Measurements from ENCODE around the gene AATK. TPM values are rescaled to one million over a fixed set of nuclear protein-coding genes. Genes with fewer than 3 reads are reported as not detected.

Gene AATK
- total and polyA plus RNA-seq, 2 of the 13 experiments (the other 11 are each of a cell fraction or from before 2014, with no cell fraction given) = 2.9 to 8.4 TPM

DNA sequence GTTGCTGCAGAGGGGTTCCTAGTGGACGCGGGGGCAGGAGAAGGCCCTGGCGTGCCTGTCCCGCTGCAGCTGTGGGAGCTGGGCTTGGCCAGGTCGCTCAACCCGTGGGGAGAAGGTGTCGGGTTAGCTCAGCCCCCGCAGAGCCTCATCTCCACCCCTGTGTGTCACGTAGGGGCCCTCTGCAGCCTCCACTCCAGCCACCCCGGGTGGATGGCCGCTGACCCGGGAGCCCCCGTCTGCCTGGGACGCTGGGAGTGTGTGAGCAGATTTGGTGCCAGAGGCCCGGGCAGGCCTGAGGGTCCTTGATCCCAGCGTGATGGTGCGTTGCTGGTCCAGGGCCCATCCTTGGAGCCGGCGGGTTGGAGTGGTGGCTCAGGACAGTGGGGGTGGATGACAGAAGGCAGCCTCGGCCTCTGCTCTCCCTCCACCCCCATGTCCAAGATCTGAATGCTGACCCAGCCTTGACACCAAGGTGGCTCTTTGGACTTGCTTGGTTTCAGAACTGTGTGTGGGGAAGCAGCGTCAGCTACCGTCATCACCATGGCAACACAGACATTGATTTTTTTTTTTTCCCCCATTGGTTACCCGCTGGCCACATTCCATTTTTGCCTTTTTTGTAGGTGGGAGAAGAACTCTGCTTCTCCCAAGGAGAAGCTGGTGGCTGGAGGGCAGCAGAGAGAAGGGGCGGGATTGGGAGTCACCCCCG is 95.3 kb downstream of the AATK start (continued):
- TF ChIP-seq ZNF546 (CRISPR knock-in tag; conservative IDR thresholded peaks at IDR 0.05) (no peak), MAFK (conservative IDR thresholded peaks at IDR 0.05 in 1 of 2, IDR thresholded peaks at IDR 0.05 in 1 of 2; ENCODE audit: low read length in 2 of 2) (no peak), ZNF569 (CRISPR knock-in tag; IDR thresholded peaks at IDR 0.05; ENCODE audit: borderline replicate concordance) (no peak), ZNF782 (CRISPR knock-in tag; IDR thresholded peaks at IDR 0.05; ENCODE audit: borderline replicate concordance) (no peak), ZFP62 (CRISPR knock-in tag; IDR thresholded peaks at IDR 0.05) (no peak), GATAD1 (CRISPR knock-in tag; IDR thresholded peaks at IDR 0.05) (no peak), REXO4 (CRISPR knock-in tag; IDR thresholded peaks at IDR 0.05; ENCODE audit: borderline replicate concordance) (no peak), ZFP82 (CRISPR knock-in tag; IDR thresholded peaks at IDR 0.05; ENCODE audit: borderline replicate concordance) (no peak), HNRNPK (IDR thresholded peaks at IDR 0.05; ENCODE audit: low read depth, low read length, poor library complexity, severe bottlenecking) (no peak), KLF9 (CRISPR knock-in tag; IDR thresholded peaks at IDR 0.05; ENCODE audit: low read depth) (no peak), NCOR1 (IDR thresholded peaks at IDR 0.05; ENCODE audit: borderline replicate concordance, low read length) (no peak), SP2 (CRISPR knock-in tag; IDR thresholded peaks at IDR 0.05) (no peak), NFATC3 (CRISPR knock-in tag; IDR thresholded peaks at IDR 0.05) (no peak), EZH2 (conservative IDR thresholded peaks at IDR 0.05; ENCODE audit: low read depth, low read length) (no peak), SNAI1 (CRISPR knock-in tag; IDR thresholded peaks at IDR 0.05; ENCODE audit: borderline replicate concordance) (no peak), YEATS2 (CRISPR knock-in tag; IDR thresholded peaks at IDR 0.05; ENCODE audit: borderline replicate concordance) (no peak), ZNF451 (CRISPR knock-in tag; IDR thresholded peaks at IDR 0.05) (no peak), DR1 (CRISPR knock-in tag; IDR thresholded peaks at IDR 0.05) (no peak), JDP2 (CRISPR knock-in tag; IDR thresholded peaks at IDR 0.05; ENCODE audit: borderline replicate concordance) (no peak), ATAD3A (CRISPR knock-in tag; IDR thresholded peaks at IDR 0.05) (no peak), REPIN1 (CRISPR knock-in tag; IDR thresholded peaks at IDR 0.05; ENCODE audit: borderline replicate concordance, low read depth) (no peak), ZFP41 (CRISPR knock-in tag; IDR thresholded peaks at IDR 0.05; ENCODE audit: borderline replicate concordance) (no peak), SMAD9 (CRISPR knock-in tag; IDR thresholded peaks at IDR 0.05) (no peak), SYNCRIP (IDR thresholded peaks at IDR 0.05; ENCODE audit: insufficient read depth, low read depth, low read length) (no peak), SMARCE1 (IDR thresholded peaks at IDR 0.05; ENCODE audit: borderline replicate concordance) (no peak), ZBTB42 (CRISPR knock-in tag; IDR thresholded peaks at IDR 0.05) (no peak), CBX5 (CRISPR knock-in tag; IDR thresholded peaks at IDR 0.05; ENCODE audit: borderline replicate concordance) (no peak), RFXAP (CRISPR knock-in tag; IDR thresholded peaks at IDR 0.05; ENCODE audit: borderline replicate concordance) (no peak), KLF6 (CRISPR knock-in tag; IDR thresholded peaks at IDR 0.05) (no peak)
- TF ChIP-seq, protein P1, sequence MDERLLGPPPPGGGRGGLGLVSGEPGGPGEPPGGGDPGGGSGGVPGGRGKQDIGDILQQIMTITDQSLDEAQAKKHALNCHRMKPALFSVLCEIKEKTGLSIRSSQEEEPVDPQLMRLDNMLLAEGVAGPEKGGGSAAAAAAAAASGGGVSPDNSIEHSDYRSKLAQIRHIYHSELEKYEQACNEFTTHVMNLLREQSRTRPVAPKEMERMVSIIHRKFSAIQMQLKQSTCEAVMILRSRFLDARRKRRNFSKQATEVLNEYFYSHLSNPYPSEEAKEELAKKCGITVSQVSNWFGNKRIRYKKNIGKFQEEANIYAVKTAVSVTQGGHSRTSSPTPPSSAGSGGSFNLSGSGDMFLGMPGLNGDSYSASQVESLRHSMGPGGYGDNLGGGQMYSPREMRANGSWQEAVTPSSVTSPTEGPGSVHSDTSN (CRISPR knock-in tag; IDR thresholded peaks at IDR 0.05) = no peak
- TF ChIP-seq, protein P2, sequence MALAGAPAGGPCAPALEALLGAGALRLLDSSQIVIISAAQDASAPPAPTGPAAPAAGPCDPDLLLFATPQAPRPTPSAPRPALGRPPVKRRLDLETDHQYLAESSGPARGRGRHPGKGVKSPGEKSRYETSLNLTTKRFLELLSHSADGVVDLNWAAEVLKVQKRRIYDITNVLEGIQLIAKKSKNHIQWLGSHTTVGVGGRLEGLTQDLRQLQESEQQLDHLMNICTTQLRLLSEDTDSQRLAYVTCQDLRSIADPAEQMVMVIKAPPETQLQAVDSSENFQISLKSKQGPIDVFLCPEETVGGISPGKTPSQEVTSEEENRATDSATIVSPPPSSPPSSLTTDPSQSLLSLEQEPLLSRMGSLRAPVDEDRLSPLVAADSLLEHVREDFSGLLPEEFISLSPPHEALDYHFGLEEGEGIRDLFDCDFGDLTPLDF (CRISPR knock-in tag; IDR thresholded peaks at IDR 0.05) = no peak

Data from HepG2 (cell line).